ENCODE data around the gene DNAH10.

The DNAH10 gene

GRCh38 chr12:123798518-123798917 is 36.4 kb downstream of the DNAH10 start:
- no peak for DNase-seq

GRCh38 chr12:123799227-123799626 is 37.1 kb downstream of the DNAH10 start:
- DNase-seq: no peak

GRCh38 chr12:123801573-123802178 is 39.6 kb downstream of the DNAH10 start:
- no peak for DNase-seq

- DNase-seq: no peak
These were observed 43.1 kb downstream of the DNAH10 start for GRCh38 chr12:123805173-123805572.

GRCh38 chr12:123807002-123807401 is 44.9 kb downstream of the DNAH10 start:
- DNase-seq: no peak

GRCh38 chr12:123807670-123808069 is 45.6 kb downstream of the DNAH10 start:
- no peak for DNase-seq

GRCh38 chr12:123808167-123808566 is 46.1 kb downstream of the DNAH10 start:
- DNase-seq: no peak

GRCh38 chr12:123813349-123813748 is 51.2 kb downstream of the DNAH10 start:
- DNase-seq: no peak

- DNase-seq: no peak
These were observed 53.9 kb downstream of the DNAH10 start for GRCh38 chr12:123815968-123816367.

- no peak for DNase-seq
These were observed 54.9 kb downstream of the DNAH10 start for GRCh38 chr12:123816896-123817537.

GRCh38 chr12:123822804-123823203 is 60.7 kb downstream of the DNAH10 start:
- no peak for DNase-seq

- no peak for DNase-seq
These were observed 66.0 kb downstream of the DNAH10 start for GRCh38 chr12:123828120-123828519.

- no peak for DNase-seq
These were observed 66.9 kb downstream of the DNAH10 start for GRCh38 chr12:123828854-123829547.

- DNase-seq: no peak
These were observed 67.5 kb downstream of the DNAH10 start for GRCh38 chr12:123829561-123829960.

GRCh38 chr12:123830675-123831074 is 68.6 kb downstream of the DNAH10 start:
- DNase-seq: no peak

GRCh38 chr12:123832052-123832451 is 70.0 kb downstream of the DNAH10 start:
- DNase-seq: no peak

GRCh38 chr12:123833830-123834229 is 71.7 kb downstream of the DNAH10 start:
- DNase-seq: no peak

- no peak for DNase-seq
These were observed 72.7 kb downstream of the DNAH10 start for GRCh38 chr12:123834845-123835244.

- DNase-seq: no peak
These were observed 74.2 kb downstream of the DNAH10 start for GRCh38 chr12:123836292-123836691.

- DNase-seq: no peak
These were observed 77.7 kb downstream of the DNAH10 start for GRCh38 chr12:123839826-123840225.

- no peak for DNase-seq
These were observed 78.8 kb downstream of the DNAH10 start for GRCh38 chr12:123840765-123841425.

GRCh38 chr12:123843912-123844748 is 82.0 kb downstream of the DNAH10 start:
- no peak for DNase-seq

GRCh38 chr12:123845881-123846280 is 83.8 kb downstream of the DNAH10 start:
- no peak for DNase-seq
